SK-N-SH (cell line): ENCODE results near the gene ELMO2.

Source experiments
- EP300 ChIP-seq, 2 experiments: IDR thresholded peaks; 2 replicates each; pipeline versions ENCODE4 v1.4.0 to v1.6.1; 2012; ENCODE audit warnings: borderline replicate concordance in 1 of 2, low read depth in 1 of 2, low read length in 1 of 2
- MXI1 ChIP-seq: IDR thresholded peaks from 2 replicates; pipeline ENCODE4 v1.6.1; 2012; ENCODE audit warnings: mild to moderate bottlenecking, low read depth, low read length, improper control_type of control experiment
- NRF1 ChIP-seq: IDR thresholded peaks from 2 replicates; pipeline ENCODE4 v1.6.1; 2012; ENCODE audit warnings: low read depth, mild to moderate bottlenecking, low read length
- POLR2AphosphoS5 ChIP-seq: IDR thresholded peaks from 2 replicates; pipeline ENCODE4 v1.6.1; 2012; ENCODE audit warnings: low read depth, low read length
- RAD21 ChIP-seq: IDR thresholded peaks from 2 replicates; pipeline ENCODE4 v1.6.1; 2012; ENCODE audit warnings: mild to moderate bottlenecking, low read length
- TF ChIP-seq, protein P1 (sequence below): fragments of 200-600 bp; sonication (generic); IDR thresholded peaks from 2 replicates; pipeline ENCODE4 v1.6.1; 2017; ENCODE audit warnings: antibody characterized with exemption, mild to moderate bottlenecking, moderate library complexity
- TF ChIP-seq, protein P2 (sequence below): IDR thresholded peaks from 2 replicates; pipeline ENCODE4; 2012
- TF ChIP-seq, protein P3 (sequence below): IDR thresholded peaks from 2 replicates; pipeline ENCODE4 v1.4.0; 2012; ENCODE audit warnings: low read depth, borderline replicate concordance
- TF ChIP-seq, protein P4 (sequence below): fragments of 150-350 bp; IDR thresholded peaks from 2 replicates; pipeline ENCODE4 v1.6.1; 2016; ENCODE audit warnings: mild to moderate bottlenecking, low read depth, low read length

DNA sequence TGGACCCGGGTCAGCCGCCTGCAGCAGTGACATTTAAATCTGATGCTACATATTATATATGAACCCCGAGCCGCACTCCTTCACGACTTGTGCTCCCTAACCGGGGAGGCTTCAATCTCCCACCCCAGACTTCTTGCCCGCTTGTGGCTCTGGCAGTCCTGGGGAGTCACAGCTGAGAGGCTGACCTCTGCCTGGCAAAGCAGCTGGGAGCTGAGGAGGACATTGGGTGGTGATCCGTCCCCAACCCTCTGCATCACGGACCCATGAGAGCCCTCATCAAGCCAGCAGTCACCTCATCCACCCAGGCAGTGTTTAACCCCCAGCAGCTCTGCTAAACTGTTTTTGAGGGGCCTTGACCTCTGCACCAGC lies 64.4 kb downstream of the ELMO2 start:
- no peak for TF ChIP-seq EP300 (IDR thresholded peaks at IDR 0.05; ENCODE audit: borderline replicate concordance in 1 of 2, low read depth in 1 of 2, low read length in 1 of 2)
- TF ChIP-seq, protein P1, sequence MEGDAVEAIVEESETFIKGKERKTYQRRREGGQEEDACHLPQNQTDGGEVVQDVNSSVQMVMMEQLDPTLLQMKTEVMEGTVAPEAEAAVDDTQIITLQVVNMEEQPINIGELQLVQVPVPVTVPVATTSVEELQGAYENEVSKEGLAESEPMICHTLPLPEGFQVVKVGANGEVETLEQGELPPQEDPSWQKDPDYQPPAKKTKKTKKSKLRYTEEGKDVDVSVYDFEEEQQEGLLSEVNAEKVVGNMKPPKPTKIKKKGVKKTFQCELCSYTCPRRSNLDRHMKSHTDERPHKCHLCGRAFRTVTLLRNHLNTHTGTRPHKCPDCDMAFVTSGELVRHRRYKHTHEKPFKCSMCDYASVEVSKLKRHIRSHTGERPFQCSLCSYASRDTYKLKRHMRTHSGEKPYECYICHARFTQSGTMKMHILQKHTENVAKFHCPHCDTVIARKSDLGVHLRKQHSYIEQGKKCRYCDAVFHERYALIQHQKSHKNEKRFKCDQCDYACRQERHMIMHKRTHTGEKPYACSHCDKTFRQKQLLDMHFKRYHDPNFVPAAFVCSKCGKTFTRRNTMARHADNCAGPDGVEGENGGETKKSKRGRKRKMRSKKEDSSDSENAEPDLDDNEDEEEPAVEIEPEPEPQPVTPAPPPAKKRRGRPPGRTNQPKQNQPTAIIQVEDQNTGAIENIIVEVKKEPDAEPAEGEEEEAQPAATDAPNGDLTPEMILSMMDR = no peak
- no peak for TF ChIP-seq MXI1
- TF ChIP-seq NRF1 = no peak
- no peak for TF ChIP-seq POLR2AphosphoS5
- no peak for TF ChIP-seq RAD21
- TF ChIP-seq, protein P2, sequence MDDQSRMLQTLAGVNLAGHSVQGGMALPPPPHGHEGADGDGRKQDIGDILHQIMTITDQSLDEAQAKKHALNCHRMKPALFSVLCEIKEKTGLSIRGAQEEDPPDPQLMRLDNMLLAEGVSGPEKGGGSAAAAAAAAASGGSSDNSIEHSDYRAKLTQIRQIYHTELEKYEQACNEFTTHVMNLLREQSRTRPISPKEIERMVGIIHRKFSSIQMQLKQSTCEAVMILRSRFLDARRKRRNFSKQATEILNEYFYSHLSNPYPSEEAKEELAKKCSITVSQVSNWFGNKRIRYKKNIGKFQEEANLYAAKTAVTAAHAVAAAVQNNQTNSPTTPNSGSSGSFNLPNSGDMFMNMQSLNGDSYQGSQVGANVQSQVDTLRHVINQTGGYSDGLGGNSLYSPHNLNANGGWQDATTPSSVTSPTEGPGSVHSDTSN = no peak
- TF ChIP-seq, protein P3, sequence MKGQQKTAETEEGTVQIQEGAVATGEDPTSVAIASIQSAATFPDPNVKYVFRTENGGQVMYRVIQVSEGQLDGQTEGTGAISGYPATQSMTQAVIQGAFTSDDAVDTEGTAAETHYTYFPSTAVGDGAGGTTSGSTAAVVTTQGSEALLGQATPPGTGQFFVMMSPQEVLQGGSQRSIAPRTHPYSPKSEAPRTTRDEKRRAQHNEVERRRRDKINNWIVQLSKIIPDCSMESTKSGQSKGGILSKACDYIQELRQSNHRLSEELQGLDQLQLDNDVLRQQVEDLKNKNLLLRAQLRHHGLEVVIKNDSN = no peak
- TF ChIP-seq, protein P4, sequence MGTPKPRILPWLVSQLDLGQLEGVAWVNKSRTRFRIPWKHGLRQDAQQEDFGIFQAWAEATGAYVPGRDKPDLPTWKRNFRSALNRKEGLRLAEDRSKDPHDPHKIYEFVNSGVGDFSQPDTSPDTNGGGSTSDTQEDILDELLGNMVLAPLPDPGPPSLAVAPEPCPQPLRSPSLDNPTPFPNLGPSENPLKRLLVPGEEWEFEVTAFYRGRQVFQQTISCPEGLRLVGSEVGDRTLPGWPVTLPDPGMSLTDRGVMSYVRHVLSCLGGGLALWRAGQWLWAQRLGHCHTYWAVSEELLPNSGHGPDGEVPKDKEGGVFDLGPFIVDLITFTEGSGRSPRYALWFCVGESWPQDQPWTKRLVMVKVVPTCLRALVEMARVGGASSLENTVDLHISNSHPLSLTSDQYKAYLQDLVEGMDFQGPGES = no peak
